Measurements from ENCODE around the gene TMEM165.
"Not testable (repeated sequence)": the region's sequence is repeated elsewhere in the genome, so short reads cannot be mapped to it uniquely, and the experiment has no call there.

GRCh38 chr4:55353228-55353747 lies 42.5 kb upstream of the TMEM165 start:
- TF ChIP-seq, protein P1, sequence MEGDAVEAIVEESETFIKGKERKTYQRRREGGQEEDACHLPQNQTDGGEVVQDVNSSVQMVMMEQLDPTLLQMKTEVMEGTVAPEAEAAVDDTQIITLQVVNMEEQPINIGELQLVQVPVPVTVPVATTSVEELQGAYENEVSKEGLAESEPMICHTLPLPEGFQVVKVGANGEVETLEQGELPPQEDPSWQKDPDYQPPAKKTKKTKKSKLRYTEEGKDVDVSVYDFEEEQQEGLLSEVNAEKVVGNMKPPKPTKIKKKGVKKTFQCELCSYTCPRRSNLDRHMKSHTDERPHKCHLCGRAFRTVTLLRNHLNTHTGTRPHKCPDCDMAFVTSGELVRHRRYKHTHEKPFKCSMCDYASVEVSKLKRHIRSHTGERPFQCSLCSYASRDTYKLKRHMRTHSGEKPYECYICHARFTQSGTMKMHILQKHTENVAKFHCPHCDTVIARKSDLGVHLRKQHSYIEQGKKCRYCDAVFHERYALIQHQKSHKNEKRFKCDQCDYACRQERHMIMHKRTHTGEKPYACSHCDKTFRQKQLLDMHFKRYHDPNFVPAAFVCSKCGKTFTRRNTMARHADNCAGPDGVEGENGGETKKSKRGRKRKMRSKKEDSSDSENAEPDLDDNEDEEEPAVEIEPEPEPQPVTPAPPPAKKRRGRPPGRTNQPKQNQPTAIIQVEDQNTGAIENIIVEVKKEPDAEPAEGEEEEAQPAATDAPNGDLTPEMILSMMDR (IDR thresholded peaks at IDR 0.05): not testable (repeated sequence)
- TF ChIP-seq POLR2A (IDR thresholded peaks at IDR 0.05): not testable (repeated sequence)
